Neutrophil (primary cell): ENCODE measurements around the gene DYRK1A.
A peak's percentile ranks its signal among the peaks of the same experiment; 100 is the strongest.

Experiments
- H3K27ac ChIP-seq: fragments of 200-600 bp; sonication (generic); 2 replicates; pipeline ENCODE4 v1.5.1; 2016; ENCODE audit warnings: mild to moderate bottlenecking, moderate library complexity
- H3K27me3 ChIP-seq: fragments of 200-600 bp; sonication (generic); 2 replicates; pipeline ENCODE4 v1.6.0; 2016; ENCODE audit warnings: mild to moderate bottlenecking
- H3K36me3 ChIP-seq: fragments of 200-600 bp; sonication (generic); 2 replicates; pipeline ENCODE4 v1.5.1; 2017
- H3K4me1 ChIP-seq, 2 experiments: fragments of 200-600 bp in 1 of 2; sonication (generic) in 1 of 2; 1 replicate in 1 of 2; 2 replicates in 1 of 2; pipeline versions ENCODE4 v1.5.1 to v1.6.1; 2013 to 2016; ENCODE audit warnings: low read depth in 1 of 2, low read length in 1 of 2, mild to moderate bottlenecking in 1 of 2, moderate library complexity in 1 of 2; ENCODE audit not compliant: control insufficient read depth in 1 of 2, insufficient read depth in 1 of 2
- H3K4me3 ChIP-seq, 2 experiments: fragments of 200-600 bp in 1 of 2; sonication (generic) in 1 of 2; 1 replicate in 1 of 2; 2 replicates in 1 of 2; pipeline ENCODE4 v1.5.1; 2013 to 2016; ENCODE audit warnings: low read depth in 1 of 2, low read length in 1 of 2, mild to moderate bottlenecking in 1 of 2, moderate library complexity in 1 of 2
- H3K9me3 ChIP-seq: fragments of 200-600 bp; sonication (generic); 2 replicates; pipeline ENCODE4 v1.5.1; 2016
- CTCF ChIP-seq: fragments of 200-600 bp; sonication (generic); IDR thresholded peaks from 2 replicates; pipeline ENCODE4 v1.5.1; 2016; ENCODE audit warnings: antibody characterized with exemption

DYRK1A gene

GRCh38 chr21:37473491-37473890, 106.9 kb downstream of the DYRK1A start:
- H3K36me3 ChIP-seq = peaks cover 25% of the 10 kb centered on the region
- no peak for TF ChIP-seq CTCF
- H3K4me3 ChIP-seq = no peak overlapping the region
- no peaks in the 10 kb centered on the region for H3K9me3 ChIP-seq
- no peak overlapping the region for H3K27ac ChIP-seq
- H3K27me3 ChIP-seq = no peaks in the 10 kb centered on the region
- peaks cover 6 to 12% of the 10 kb centered on the region in 2 experiments for H3K4me1 ChIP-seq

DNA sequence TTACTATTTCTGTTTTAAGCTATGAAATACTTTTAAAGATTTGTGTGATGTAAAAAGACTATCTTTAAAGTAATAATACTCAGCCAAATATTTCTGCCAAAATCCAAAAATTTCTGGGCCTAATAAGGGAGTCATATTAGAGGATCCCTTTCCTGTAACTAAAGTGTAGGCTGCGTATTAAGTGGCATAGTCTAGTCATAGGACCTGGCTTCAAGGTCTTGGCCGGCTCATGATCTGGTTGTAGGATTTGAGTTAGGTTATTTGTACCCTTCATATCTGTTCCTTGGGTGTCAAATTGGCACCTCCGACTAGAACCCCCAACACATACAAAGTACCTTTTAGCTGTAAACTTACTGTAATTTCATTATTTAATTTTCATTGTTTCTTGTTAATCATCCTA, 107.8 kb downstream of the DYRK1A start:
- no peak for TF ChIP-seq CTCF
- Histone ChIP-seq H3K9me3 (no peaks in the 10 kb centered on the region), H3K27ac (no peak overlapping the region), H3K36me3 (peaks cover 25% of the 10 kb centered on the region), H3K27me3 (no peaks in the 10 kb centered on the region), H3K4me1 (peaks cover 6 to 12% of the 10 kb centered on the region in 2 experiments), H3K4me3 (no peak overlapping the region)

GRCh38 chr21:37475186-37475868, 108.8 kb downstream of the DYRK1A start:
- Histone ChIP-seq H3K36me3 (peaks cover 25% of the 10 kb centered on the region), H3K27me3 (no peaks in the 10 kb centered on the region), H3K27ac (peak overlapping the region; percentile 53), H3K4me1 (peaks cover 6 to 12% of the 10 kb centered on the region in 2 experiments), H3K9me3 (no peaks in the 10 kb centered on the region), H3K4me3 (no peak overlapping the region)
- TF ChIP-seq CTCF = no peak

GRCh38 chr21:37478794-37479193, 112.2 kb downstream of the DYRK1A start:
- no peak overlapping the region for H3K4me3 ChIP-seq
- no peaks in the 10 kb centered on the region for H3K9me3 ChIP-seq
- peaks cover 32% of the 10 kb centered on the region for H3K36me3 ChIP-seq
- H3K27ac ChIP-seq = peak overlapping the region; percentile 25
- no peaks in the 10 kb centered on the region for H3K27me3 ChIP-seq
- peaks cover 2 to 14% of the 10 kb centered on the region in 2 experiments for H3K4me1 ChIP-seq
- TF ChIP-seq CTCF = no peak

- no peak for TF ChIP-seq CTCF
- no peaks in the 10 kb centered on the region for H3K27me3 ChIP-seq
- H3K27ac ChIP-seq = peak overlapping the region; percentile 73
- H3K4me3 ChIP-seq = no peak overlapping the region
- H3K4me1 ChIP-seq = peaks cover 18 to 21% of the 10 kb centered on the region in 2 experiments
- no peaks in the 10 kb centered on the region for H3K9me3 ChIP-seq
- peaks cover 44% of the 10 kb centered on the region for H3K36me3 ChIP-seq
Observed at GRCh38 chr21:37483776-37484175, 117.2 kb downstream of the DYRK1A start.
